NT2/D1 (cell line): ENCODE data around the gene NOB1.

Source experiments
- YY1 ChIP-seq: IDR thresholded peaks from 2 replicates; pipeline ENCODE4 v1.6.1; 2011; ENCODE audit not compliant: insufficient read length, insufficient read depth
- ZNF274 ChIP-seq: IDR thresholded peaks from 2 replicates; pipeline ENCODE4 v1.6.1; 2011; ENCODE audit warnings: mild to moderate bottlenecking, low read depth, low read length

DNA sequence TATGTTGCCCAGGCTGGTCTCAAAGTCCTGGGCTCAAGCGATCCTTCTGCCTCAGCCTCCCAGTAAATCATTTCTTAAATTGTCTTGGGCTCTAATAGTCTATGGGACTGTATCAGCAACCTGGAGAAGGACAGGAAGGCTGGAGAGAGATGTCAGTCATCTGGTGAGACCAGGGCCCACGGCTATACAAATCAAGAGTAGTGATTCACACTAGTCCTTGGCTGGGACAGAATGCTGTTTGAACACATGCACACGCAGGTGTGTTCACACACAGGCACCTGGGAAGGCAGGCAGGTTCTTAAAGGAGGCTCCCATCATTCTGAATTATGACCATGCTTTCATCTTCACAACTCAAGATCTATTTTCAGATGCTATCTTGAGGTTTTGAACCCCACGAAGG, 42.4 kb downstream of the NOB1 start:
- TF ChIP-seq ZNF274 (no peak), YY1 (no peak)
